Activated naive CD8-positive, alpha-beta T cell treated with anti-CD3 and anti-CD28 coated beads, Interleukin-2, amount 10 ng/mL, durations not matched to agents 7 days and 5 days (primary cell): ENCODE data around the gene XPO6. TPM values are rescaled to one million over a fixed set of nuclear protein-coding genes. Genes with fewer than 3 reads are reported as not detected.

Experiments
- ATAC-seq: fragments of 150-1000 bp; cut with Tn5 transposase; one replicate; pipeline ENCODE4 v1.10.0; 2021; ENCODE audit warnings: low read depth, moderate library complexity
- POLR2A ChIA-PET: fragments of 350-600 bp; sonication (Branson Sonifier 250); formaldehyde crosslinking; loops from one replicate; lab custom pipeline; 2021; ENCODE audit warnings: antibody characterized with exemption; lab: Charles Lee
- DNase-seq: peaks from one replicate; pipeline ENCODE4 v3.0.0; 2021
- H3K27ac Mint-ChIP-seq: one replicate; pipeline ENCODE4 v1.8.0; 2022; ENCODE audit warnings: mild to moderate bottlenecking, mixed read lengths
- H3K27me3 Mint-ChIP-seq: one replicate; pipeline ENCODE4 v1.8.0; 2022; ENCODE audit warnings: mild to moderate bottlenecking, moderate library complexity, mixed read lengths
- H3K36me3 Mint-ChIP-seq: one replicate; pipeline ENCODE4 v1.8.0; 2021; ENCODE audit warnings: mild to moderate bottlenecking, mixed read lengths
- H3K4me1 Mint-ChIP-seq: one replicate; pipeline ENCODE4 v1.8.0; 2021; ENCODE audit warnings: mixed read lengths
- H3K4me3 Mint-ChIP-seq: one replicate; pipeline ENCODE4 v1.8.0; 2022; ENCODE audit warnings: mild to moderate bottlenecking, moderate library complexity, mixed read lengths
- H3K9me3 Mint-ChIP-seq: one replicate; pipeline ENCODE4 v1.8.0; 2021; ENCODE audit warnings: mixed read lengths
- total RNA-seq, 2 experiments: library from RNA; stranded (reverse); gene quantifications; one replicate each; pipeline ENCODE4 v1.2.3, GENCODE V29; 2021

XPO6 gene
- total RNA-seq, 2 experiments from 2014 or later, result 261 to 280 TPM

DNA sequence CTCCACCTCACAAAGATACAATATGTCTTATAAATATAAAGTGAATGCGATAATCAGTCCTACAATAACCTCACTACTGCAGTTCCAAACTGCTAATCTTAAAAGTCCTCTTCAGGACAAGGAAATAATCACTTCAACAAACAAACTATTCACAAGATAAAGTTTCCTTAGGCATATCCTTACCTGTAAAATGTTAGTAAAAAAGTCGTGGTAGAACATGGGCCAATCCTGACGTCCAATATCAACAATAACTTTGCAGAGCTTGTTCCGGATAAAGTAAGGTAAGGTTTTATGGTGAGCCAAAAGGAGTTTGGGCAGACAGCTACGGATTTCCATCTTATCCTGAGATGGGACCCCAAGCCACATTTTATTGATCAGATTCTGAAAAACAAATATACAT, 36.0 kb downstream of the XPO6 start:
- Mint-ChIP-seq H3K27ac (peak overlapping the region; percentile 60), H3K27me3 (no peaks in the 10 kb centered on the region), H3K4me3 (no peak overlapping the region), H3K36me3 (peaks cover 50% of the 10 kb centered on the region), H3K9me3 (no peaks in the 10 kb centered on the region), H3K4me1 (peaks cover 39% of the 10 kb centered on the region)
- no peak for ATAC-seq
- POLR2A ChIA-PET, result no interaction called here
- DNase-seq, result no peak

DNA sequence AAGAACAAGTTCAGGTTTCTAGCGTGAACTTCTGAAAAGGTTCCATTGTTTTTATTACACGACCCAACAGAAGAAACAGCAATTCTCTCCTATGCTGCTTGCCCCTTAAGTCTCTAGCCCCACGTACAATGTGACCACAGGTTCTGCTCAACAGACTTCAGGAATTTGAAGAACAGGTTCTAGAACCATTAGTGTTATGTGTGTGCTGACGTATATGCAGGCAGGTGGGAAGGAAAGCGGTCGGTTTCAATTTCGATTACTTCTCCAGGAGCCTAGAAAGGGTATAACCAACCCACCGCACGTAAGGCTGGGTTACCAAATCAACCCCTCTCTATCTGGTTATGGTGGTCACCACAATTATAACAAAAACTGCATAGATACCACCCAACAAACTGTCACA, 39.4 kb downstream of the XPO6 start:
- DNase-seq, result no peak
- Mint-ChIP-seq H3K9me3 (no peaks in the 10 kb centered on the region), H3K27me3 (no peaks in the 10 kb centered on the region), H3K36me3 (peaks cover 50% of the 10 kb centered on the region), H3K4me1 (peaks cover 46% of the 10 kb centered on the region), H3K27ac (no peak overlapping the region), H3K4me3 (no peak overlapping the region)
- ATAC-seq, result no peak
- POLR2A ChIA-PET, result interaction anchor here (1.1 kb wide), 1 partner anchor 31 kb away, joined by 3 read pairs; no protein-coding TSS in a partner anchor

DNA sequence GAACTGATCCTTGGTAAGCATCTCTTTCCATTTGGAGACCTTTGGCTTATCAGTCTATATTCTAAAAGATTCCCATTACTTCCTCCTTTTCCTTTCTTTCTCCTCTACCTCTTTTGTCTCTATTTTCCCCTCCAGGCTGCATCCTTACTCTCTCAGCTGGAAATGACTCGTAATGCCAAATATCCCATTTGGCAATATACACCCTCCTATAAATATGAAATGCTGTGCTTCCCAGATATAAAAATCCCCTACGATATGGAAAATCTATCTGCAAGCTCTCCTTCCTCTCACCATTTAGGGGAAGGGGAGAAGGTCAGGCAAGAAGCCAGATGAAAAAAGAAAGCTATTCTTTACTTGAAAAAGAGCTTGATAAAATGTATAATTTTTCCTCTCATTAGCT, 39.9 kb downstream of the XPO6 start:
- Mint-ChIP-seq H3K27ac (peak overlapping the region; percentile 4), H3K4me3 (no peak overlapping the region), H3K27me3 (no peaks in the 10 kb centered on the region), H3K36me3 (peaks cover 50% of the 10 kb centered on the region), H3K4me1 (peaks cover 49% of the 10 kb centered on the region), H3K9me3 (no peaks in the 10 kb centered on the region)
- no peak for ATAC-seq
- POLR2A ChIA-PET, result interaction anchor here (1.1 kb wide), 1 partner anchor 31 kb away, joined by 3 read pairs; no protein-coding TSS in a partner anchor
- DNase-seq, result no peak

DNA sequence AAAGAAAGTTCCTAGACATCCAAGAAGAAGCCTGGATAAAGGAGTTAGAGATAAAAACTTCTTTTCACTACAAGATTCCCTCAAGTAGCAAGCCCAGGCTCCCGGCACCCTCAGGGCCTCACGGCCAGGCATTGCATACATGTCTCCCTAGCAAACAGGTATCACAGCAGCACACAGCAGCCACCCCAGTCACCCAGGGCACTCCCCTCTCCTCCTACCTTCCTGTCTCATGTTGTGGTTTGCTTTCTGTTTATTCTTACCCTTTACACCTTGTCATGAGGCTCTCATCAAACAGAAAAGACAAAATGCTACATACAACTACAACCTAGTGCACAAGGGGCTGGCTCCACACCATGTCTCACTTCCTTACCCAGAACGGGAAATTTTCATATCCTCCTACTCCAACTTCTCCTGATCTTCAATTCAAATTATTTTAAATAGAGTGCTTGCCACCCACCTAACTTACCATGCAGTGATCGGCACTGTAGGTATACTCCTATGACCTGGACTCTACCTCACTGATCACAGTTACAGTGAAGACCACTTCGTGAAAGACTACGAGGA, 42.7 kb downstream of the XPO6 start:
- Mint-ChIP-seq H3K4me1 (peaks cover 48% of the 10 kb centered on the region), H3K27me3 (no peaks in the 10 kb centered on the region), H3K9me3 (no peaks in the 10 kb centered on the region), H3K4me3 (peak overlapping the region; percentile 63), H3K27ac (peak overlapping the region; percentile 70), H3K36me3 (peaks cover 40% of the 10 kb centered on the region)
- DNase-seq (peak; percentile 40), ATAC-seq (peak; percentile 96)
- POLR2A ChIA-PET, result interaction anchor here (1.3 to 1.4 kb wide), 2 partner anchors 28 to 41 kb away, joined by 4 to 6 read pairs; no protein-coding TSS in a partner anchor

DNA sequence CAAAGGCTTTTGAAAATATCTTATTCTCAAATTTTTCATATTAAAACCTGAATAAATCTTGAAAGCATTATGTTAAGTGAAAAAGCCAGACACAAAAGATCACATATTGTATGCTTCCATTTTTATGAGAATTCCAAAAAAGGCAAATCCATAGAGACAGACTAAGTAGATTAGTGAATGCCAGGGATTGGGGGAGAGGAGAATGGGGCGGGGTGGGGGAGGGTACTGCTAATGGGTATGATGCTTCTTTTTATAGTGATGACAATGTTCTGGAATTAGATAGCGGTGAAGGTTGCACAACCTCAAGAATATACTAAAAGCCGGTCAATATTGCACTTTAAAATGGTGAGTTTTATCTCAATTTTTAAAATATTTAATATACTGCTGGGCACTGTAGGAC, 44.0 kb downstream of the XPO6 start:
- Mint-ChIP-seq H3K36me3 (peaks cover 29% of the 10 kb centered on the region), H3K4me3 (no peak overlapping the region), H3K27ac (peak overlapping the region; percentile 70), H3K9me3 (no peaks in the 10 kb centered on the region), H3K27me3 (no peaks in the 10 kb centered on the region), H3K4me1 (peaks cover 55% of the 10 kb centered on the region)
- DNase-seq (no peak), ATAC-seq (no peak)
- POLR2A ChIA-PET, result interaction anchor here (1.3 kb wide), 1 partner anchor 27 kb away, joined by 4 read pairs; no protein-coding TSS in a partner anchor

DNA sequence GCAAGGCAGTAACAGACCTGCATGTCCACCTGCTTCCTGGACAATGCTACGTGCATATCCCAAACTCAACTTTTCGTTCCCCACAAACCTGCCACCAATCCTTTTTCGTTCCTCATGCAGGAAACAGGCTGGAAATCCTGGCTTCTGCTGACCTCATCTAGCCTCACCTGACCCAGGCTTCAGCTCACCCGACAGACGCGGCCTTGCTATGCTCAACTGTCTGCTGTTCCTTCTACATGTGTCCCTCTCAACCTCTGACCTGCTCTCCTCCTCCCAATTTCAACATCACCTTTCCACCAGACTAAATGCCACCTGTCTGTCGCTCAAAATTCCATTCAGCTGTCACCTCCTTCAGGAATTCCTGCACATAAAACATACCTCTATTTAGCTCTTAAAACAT, 44.5 kb downstream of the XPO6 start:
- H3K4me3 Mint-ChIP-seq, result peak overlapping the region; percentile 2
- no peak for ATAC-seq
- POLR2A ChIA-PET, result no interaction called here

DNA sequence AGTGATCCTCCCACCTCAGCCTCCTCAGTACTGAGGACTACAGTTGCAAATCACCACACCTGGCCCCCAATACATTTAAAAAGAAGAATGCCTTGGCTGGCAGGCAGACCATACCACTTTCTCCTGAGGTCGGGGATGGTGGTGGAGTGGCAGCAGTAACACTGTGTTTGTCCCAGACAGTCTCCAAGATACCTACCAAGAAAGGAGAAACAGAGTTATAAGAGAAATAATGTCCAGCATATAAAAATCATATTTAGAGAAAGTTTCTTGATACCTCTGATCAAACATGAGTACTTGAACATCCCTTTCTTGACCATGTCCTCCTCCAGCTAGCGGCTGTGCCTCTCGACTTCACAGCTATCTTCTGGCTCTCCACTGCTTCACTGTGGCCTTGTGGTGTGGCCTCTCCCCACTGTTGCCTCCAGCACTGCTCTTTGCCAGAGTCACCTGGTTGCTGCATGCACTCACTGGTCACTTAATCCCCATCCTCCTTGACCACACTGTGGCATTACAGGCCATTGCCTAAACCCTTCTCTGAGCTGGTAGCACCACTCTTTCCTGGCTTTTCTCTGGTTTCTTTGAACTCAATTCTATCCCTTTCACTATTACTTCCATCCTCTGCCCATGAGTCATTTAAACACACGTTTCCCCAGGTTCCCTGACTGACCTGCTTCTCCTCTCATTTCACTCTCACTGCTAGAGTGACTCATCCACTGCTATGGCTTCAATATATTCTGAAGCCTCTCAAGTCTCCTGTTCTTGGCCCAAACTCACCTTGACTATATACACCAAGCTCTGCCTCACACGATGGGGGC, 45.2 kb downstream of the XPO6 start:
- no peaks in the 10 kb centered on the region for H3K9me3 Mint-ChIP-seq
- H3K4me1 Mint-ChIP-seq, result peaks cover 57% of the 10 kb centered on the region
- DNase-seq (no peak), ATAC-seq (peak; percentile 45)
- H3K4me3 Mint-ChIP-seq, result peak overlapping the region; percentile 2
- peaks cover 31% of the 10 kb centered on the region for H3K36me3 Mint-ChIP-seq
- POLR2A ChIA-PET, result no interaction called here
- peak overlapping the region; percentile 85 for H3K27ac Mint-ChIP-seq
- H3K27me3 Mint-ChIP-seq, result no peaks in the 10 kb centered on the region

More for the DNA sequence above, 44.5 kb downstream of the XPO6 start:
- H3K4me1 Mint-ChIP-seq, result peaks cover 53% of the 10 kb centered on the region
- DNase-seq, result no peak
- no peaks in the 10 kb centered on the region for H3K9me3 Mint-ChIP-seq
- peaks cover 28% of the 10 kb centered on the region for H3K36me3 Mint-ChIP-seq
- peak overlapping the region; percentile 63 for H3K27ac Mint-ChIP-seq
- H3K27me3 Mint-ChIP-seq, result no peaks in the 10 kb centered on the region

DNA sequence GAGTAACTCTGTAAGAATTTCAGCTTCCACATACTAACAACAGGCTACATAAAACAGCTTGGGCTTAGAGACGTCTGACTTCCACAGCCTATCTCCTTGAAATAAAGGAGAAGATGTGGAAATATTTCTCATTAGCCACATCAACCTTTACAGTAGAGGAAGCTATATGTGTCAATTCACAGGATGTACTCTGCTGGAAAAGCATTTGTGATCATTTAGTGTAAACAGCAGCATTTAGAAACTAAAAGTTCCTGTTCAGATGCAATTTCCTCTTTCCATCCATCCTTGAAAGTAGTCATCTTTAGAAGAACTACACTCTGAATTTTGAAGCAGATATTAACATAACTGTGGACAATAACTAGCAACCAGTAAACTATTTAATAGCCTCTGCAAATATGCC, 46.2 kb downstream of the XPO6 start:
- Mint-ChIP-seq H3K27me3 (no peaks in the 10 kb centered on the region), H3K4me3 (no peak overlapping the region), H3K4me1 (peaks cover 64% of the 10 kb centered on the region), H3K36me3 (peaks cover 34% of the 10 kb centered on the region), H3K9me3 (no peaks in the 10 kb centered on the region), H3K27ac (peak overlapping the region; percentile 85)
- ATAC-seq, result no peak
- no peak for DNase-seq
- POLR2A ChIA-PET, result interaction anchor here (0.8 to 1.5 kb wide), 2 partner anchors 14 to 46 kb away, joined by 3 to 4 read pairs; partner anchors contain the start of gene XPO6

DNA sequence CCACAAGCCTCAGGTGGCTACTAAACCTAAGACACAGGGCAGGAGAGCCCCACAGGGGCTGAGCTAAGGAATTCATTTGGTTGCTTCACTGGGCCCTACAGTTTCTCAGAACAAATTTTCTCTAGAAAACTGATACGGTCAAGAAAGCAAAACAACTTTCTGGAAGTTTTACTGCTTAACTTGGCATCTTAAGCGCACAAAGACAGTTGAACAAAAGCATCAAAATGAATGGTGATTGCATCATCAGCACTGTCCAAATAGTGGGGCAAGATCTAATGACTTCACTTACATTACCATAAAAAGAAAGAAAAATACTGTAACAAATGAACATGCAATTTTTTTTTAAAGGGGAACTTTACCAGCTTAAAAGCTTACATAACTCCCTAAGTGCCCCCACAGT, 47.6 kb downstream of the XPO6 start:
- peaks cover 64% of the 10 kb centered on the region for H3K4me1 Mint-ChIP-seq
- H3K4me3 Mint-ChIP-seq, result no peak overlapping the region
- H3K36me3 Mint-ChIP-seq, result peaks cover 33% of the 10 kb centered on the region
- DNase-seq (no peak), ATAC-seq (no peak)
- POLR2A ChIA-PET, result no interaction called here
- no peaks in the 10 kb centered on the region for H3K27me3 Mint-ChIP-seq
- no peaks in the 10 kb centered on the region for H3K9me3 Mint-ChIP-seq
- H3K27ac Mint-ChIP-seq, result peak overlapping the region; percentile 63

DNA sequence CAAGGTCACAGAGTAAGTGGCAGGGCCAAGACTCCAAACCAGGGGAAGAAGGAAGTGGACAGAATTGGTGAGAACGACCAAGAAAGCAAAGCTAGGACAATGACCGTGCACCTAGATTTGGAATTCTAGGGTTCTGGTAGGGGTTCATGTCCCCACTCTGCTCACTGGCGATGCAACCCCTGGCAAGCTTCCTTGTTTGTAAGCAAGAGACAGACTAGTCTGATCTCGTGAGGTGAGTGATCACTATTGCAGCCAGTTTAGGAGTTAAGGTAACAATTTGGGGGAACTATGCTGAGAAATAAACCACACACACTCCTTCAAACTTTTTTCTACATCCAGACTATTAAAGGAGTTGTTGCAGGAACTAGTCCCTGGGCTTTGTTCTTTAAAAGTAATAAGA, 48.1 kb downstream of the XPO6 start:
- no peak overlapping the region for H3K4me3 Mint-ChIP-seq

DNA sequence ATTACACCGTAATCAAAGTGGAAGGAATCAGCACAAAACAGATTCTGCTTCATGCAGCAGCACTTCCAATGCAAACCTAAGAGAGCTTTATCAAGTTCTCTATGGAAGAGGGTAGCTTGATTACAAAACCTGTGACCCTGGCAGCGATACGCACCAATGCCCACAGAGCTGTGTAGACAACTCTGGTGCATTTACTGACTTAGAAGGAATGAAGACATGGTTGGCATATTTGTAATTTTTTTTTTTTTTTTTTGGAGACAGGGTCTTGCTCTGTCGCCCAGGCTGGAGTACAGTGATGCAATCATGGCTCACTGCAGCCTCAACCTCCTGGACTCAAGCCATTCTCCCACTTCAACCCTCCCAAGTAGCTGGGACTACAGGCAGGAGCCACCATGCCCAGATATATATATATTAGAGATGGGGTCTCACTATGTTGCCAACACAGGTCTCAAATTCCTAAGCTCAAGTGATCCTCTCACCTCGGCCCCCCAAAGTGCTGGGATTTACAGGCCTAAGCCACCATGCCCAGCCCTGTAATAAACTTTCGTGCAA, 49.4 kb downstream of the XPO6 start:
- Mint-ChIP-seq H3K9me3 (no peaks in the 10 kb centered on the region), H3K36me3 (peaks cover 33% of the 10 kb centered on the region), H3K4me1 (peaks cover 65% of the 10 kb centered on the region), H3K4me3 (no peak overlapping the region), H3K27me3 (no peaks in the 10 kb centered on the region), H3K27ac (no peak overlapping the region)
- POLR2A ChIA-PET, result interaction anchor here (0.9 kb wide), 1 partner anchor 13 kb away, joined by 8 read pairs; no protein-coding TSS in a partner anchor
- no peak for DNase-seq
- ATAC-seq, result no peak

More for the DNA sequence above, 48.1 kb downstream of the XPO6 start:
- Mint-ChIP-seq H3K9me3 (no peaks in the 10 kb centered on the region), H3K27me3 (no peaks in the 10 kb centered on the region), H3K27ac (peak overlapping the region; percentile 63), H3K36me3 (peaks cover 32% of the 10 kb centered on the region), H3K4me1 (peaks cover 63% of the 10 kb centered on the region)
- ATAC-seq (no peak), DNase-seq (no peak)
- POLR2A ChIA-PET, result no interaction called here

DNA sequence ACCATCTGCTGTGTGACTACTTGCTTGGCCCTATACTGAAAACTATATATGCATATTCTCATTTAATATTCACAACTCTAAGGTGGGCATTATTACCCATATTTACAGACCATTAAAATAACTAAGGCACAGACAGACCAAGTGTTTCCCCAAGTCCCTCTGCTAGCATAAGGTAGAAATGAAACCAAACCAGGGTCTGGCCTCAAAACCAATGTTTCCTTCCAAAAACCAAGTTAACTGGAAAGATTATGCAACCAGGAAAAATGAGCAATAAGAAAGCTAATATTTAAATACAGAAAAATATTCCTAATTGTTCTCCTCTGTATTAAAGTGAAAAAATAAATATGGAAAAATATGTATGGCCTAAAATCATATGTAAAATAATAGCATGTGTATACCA, 50.1 kb downstream of the XPO6 start:
- Mint-ChIP-seq H3K27me3 (no peaks in the 10 kb centered on the region), H3K4me3 (no peak overlapping the region), H3K9me3 (no peaks in the 10 kb centered on the region), H3K4me1 (peaks cover 57% of the 10 kb centered on the region), H3K27ac (peak overlapping the region; percentile 26), H3K36me3 (peaks cover 27% of the 10 kb centered on the region)
- POLR2A ChIA-PET, result no interaction called here
- ATAC-seq, result no peak
- DNase-seq, result no peak

DNA sequence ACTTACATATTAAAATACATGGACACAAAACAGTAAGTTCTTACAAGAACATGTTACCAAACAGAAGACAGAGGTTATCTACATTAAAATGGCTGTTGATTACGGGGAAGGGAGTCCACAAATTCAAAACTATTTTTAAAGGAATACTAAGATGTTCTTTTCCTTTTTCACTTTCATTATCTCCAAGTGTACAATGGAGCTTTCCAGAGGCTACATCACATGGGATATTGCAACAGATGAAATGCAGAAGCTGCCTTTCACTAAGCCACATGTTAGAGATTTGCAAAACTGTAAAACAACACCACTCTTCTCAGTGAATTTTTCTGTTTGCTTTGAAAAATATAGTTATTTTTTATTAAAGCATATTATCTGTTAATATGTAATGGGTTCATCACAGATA, 53.6 kb downstream of the XPO6 start:
- ATAC-seq (no peak), DNase-seq (no peak)
- Mint-ChIP-seq H3K9me3 (no peaks in the 10 kb centered on the region), H3K4me3 (no peak overlapping the region), H3K27me3 (no peaks in the 10 kb centered on the region), H3K4me1 (peaks cover 47% of the 10 kb centered on the region), H3K36me3 (peaks cover 36% of the 10 kb centered on the region), H3K27ac (no peak overlapping the region)
- POLR2A ChIA-PET, result no interaction called here
